NCI-H2081 (cell line): ENCODE data around the gene SESN3.
"Not testable (repeated sequence)": the region's sequence is repeated elsewhere in the genome, so short reads cannot be mapped to it uniquely, and the experiment has no call there.

Experiments
- DNase-seq, 2 experiments: peaks; one replicate each; lab custom pipeline; 2025; lab: John Stamatoyannopoulos, UW

Gene SESN3

GRCh38 chr11:95248666-95249467 is 17.9 kb upstream of the SESN3 start:
- no peak for DNase-seq

- DNase-seq: no peak
Measured at GRCh38 chr11:95247883-95248282, 16.9 kb upstream of the SESN3 start.

GRCh38 chr11:95247127-95247684 is 16.2 kb upstream of the SESN3 start:
- peak; percentile 51 to 64 for DNase-seq

- DNase-seq: no peak
Measured at GRCh38 chr11:95245581-95245980, 14.6 kb upstream of the SESN3 start.

- DNase-seq: no peak
Measured at GRCh38 chr11:95245038-95245437, 14.0 kb upstream of the SESN3 start.

- no peak for DNase-seq
Measured at GRCh38 chr11:95243673-95244072, 12.7 kb upstream of the SESN3 start.

- no peak for DNase-seq
Measured at GRCh38 chr11:95242845-95243605, 12.0 kb upstream of the SESN3 start.

- no peak for DNase-seq
Measured at GRCh38 chr11:95242091-95242844, 11.3 kb upstream of the SESN3 start.

GRCh38 chr11:95241681-95242081 is 10.7 kb upstream of the SESN3 start:
- DNase-seq: no peak

- DNase-seq: no peak
Measured at GRCh38 chr11:95239871-95240649, 9.1 kb upstream of the SESN3 start.

GRCh38 chr11:95232666-95233065 is 1.7 kb upstream of the SESN3 start:
- DNase-seq: no peak

- peak; percentile 83 to 87 for DNase-seq
Measured at GRCh38 chr11:95231881-95232605, 1.0 kb upstream of the SESN3 start.

- DNase-seq: no peak
Measured at GRCh38 chr11:95230810-95231126, 234 bp downstream of the SESN3 start.

GRCh38 chr11:95229993-95230809 is 801 bp downstream of the SESN3 start:
- peak in 1 of 2 experiments; percentile 37 for DNase-seq

GRCh38 chr11:95229199-95229992 is 1.6 kb downstream of the SESN3 start:
- no peak for DNase-seq

- DNase-seq: no peak
Measured at GRCh38 chr11:95228081-95228749, 2.8 kb downstream of the SESN3 start.

GRCh38 chr11:95227060-95227459 is 3.9 kb downstream of the SESN3 start:
- DNase-seq: not testable (repeated sequence)

- DNase-seq: no peak
Measured at GRCh38 chr11:95222817-95223216, 8.2 kb downstream of the SESN3 start.

GRCh38 chr11:95219599-95219998 is 11.4 kb downstream of the SESN3 start:
- no peak for DNase-seq
